HG02763 (cell line): ENCODE data around the gene TTC16.
"Not testable (repeated sequence)": the region's sequence is repeated elsewhere in the genome, so short reads cannot be mapped to it uniquely, and the experiment has no call there.

Experiments used
- ATAC-seq: cut with Tn5 transposase; IDR thresholded peaks from one replicate; pipeline ENCODE4 v1.9.1; 2021; ENCODE audit warnings: mild to moderate bottlenecking, moderate library complexity; ENCODE audit not compliant: unreplicated experiment

The TTC16 gene

DNA sequence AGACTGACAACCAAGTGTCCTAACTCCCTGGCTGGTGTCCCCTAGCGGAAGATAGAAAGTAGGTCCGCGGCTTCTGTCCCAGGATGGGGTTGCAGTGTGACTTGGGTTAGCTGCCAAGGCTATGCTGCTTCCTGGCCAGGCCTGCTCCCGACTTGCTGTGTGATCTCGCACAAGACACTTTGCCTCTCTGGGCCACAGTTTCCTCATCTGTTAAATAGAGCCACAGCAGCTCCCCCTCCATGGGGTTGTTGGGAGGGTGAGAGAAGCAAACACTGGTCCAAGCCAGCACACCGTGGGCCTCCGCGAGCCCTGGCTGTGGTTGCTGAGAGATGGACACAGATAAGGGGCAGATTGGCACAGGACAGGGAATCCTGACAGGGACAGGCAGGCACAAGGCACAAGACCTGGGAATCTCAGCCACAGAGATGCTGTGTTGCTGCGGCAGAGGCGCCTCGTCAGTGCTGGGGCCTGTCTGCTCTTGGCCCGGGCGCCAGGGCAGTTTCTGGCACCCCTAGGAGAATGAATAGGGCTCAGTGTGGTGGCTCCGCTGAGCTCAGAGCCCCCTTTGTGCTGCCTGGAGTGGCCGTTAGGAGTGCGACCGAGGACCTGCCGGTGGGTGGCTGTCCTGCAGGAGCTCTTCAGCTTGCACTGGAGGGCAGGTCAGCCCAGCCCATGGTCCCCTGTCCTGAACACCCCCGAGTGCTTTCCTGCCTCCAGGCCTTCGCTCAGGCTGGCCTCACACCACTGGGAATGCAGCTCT is 64.4 kb downstream of the TTC16 start:
- no peak for ATAC-seq

DNA sequence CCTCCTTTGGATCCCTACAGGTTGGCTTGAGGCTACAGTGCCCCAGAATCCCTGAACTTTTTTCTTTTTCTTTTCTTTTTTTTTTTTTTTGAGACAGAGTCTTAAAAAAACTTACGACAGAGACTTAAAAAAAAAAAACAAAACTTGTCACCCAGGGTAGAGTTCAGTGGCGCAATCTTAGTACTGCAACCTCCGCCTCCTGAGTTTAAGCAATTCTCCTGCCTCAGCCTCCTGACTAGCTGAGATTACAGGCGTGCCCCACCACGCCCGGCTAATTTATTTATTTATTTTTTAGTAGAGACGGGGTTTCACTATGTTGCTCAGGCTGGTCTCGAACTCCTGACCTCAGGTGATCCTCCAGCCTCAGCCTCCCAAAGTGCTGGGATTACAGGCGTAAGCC is 65.0 kb downstream of the TTC16 start:
- not testable (repeated sequence) for ATAC-seq
